ENCODE results near the gene GCK. TPM values are rescaled to one million over a fixed set of nuclear protein-coding genes. Genes with fewer than 3 reads are reported as not detected.
"Not testable (repeated sequence)": the region's sequence is repeated elsewhere in the genome, so short reads cannot be mapped to it uniquely, and the experiment has no call there.

GCK gene
- polyA plus RNA-seq, 1 of the 3 experiments (the other 2 are of a cell fraction) = 1.6 TPM

DNA sequence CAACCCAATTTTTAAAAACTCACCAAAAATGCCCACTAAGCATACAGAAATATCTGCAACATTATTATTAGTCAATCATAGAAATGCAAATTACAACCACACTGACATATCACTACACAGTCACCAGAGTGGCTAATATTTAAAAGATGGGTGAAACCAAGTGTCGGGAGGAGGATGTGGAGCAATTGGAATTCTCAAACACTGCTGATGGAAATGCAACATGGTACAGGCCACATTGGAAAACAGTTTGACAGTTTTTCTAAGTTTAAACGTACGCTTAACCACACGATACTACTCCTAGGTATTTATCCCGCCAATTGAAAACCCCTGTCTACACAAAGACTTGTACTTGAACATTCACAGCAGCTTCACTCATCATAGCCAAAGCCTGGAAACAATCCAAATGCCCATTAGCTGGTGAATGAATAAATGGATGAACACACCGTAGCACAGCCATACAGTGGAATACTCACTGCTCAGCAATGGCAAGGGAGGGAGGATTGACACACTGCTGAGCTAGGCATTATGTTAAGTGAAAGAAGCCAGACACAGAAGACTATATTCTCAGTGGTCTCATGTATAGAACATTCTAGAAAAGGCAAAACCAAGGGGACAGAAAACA is 16.3 kb downstream of the GCK start:
- ChIA-PET CTCF (interaction anchor here (0.9 to 2.3 kb wide), 5 partner anchors 10 to 24 kb away, joined by 3 to 9 read pairs (median 4); no protein-coding TSS in a partner anchor), POLR2A (no interaction called here)
- Histone ChIP-seq H3K79me2 (ENCODE audit: insufficient read depth) (no peaks in the 10 kb centered on the region), H3K4me3 (ENCODE audit: low read depth in 2 of 2, low read length in 1 of 2) (no peak overlapping the region), H3K27me3 (ENCODE audit: insufficient read depth) (no peaks in the 10 kb centered on the region; the same call in 1 of the 2 replicates), H4K20me1 (ENCODE audit: insufficient read depth) (no peaks in the 10 kb centered on the region), H3K9me2 (no peaks in the 10 kb centered on the region), H3K36me3 (replicated peaks in 1 of 2; ENCODE audit: control insufficient read depth in 1 of 2, insufficient read depth in 2 of 2, low read length in 1 of 2) (no peaks in the 10 kb centered on the region), H3K9me3 (no peaks in the 10 kb centered on the region), H3K4me1 (ENCODE audit: control insufficient read depth in 1 of 2, insufficient read depth in 2 of 2, low read depth in 1 of 2, low read length in 1 of 2) (peaks cover 2 to 8% of the 10 kb centered on the region in 2 experiments; a peak in 2 of 4 replicates), H2AFZ (ENCODE audit: low read depth) (no peak overlapping the region), H3F3A (replicated peaks; ENCODE audit: insufficient read depth) (no peaks in the 10 kb centered on the region), H3K9ac (no peak overlapping the region), H3K27ac (ENCODE audit: low read depth in 2 of 2, low read length in 1 of 2) (no peak overlapping the region), H3K4me2 (no peak overlapping the region)
- no peak for TF ChIP-seq JUND (IDR thresholded peaks at IDR 0.05)
- TF ChIP-seq RAD21 (IDR thresholded peaks at IDR 0.05; ENCODE audit: low read length) = no peak
- TF ChIP-seq CTCF (IDR thresholded peaks at IDR 0.05) = no peak
- TF ChIP-seq, protein P1, sequence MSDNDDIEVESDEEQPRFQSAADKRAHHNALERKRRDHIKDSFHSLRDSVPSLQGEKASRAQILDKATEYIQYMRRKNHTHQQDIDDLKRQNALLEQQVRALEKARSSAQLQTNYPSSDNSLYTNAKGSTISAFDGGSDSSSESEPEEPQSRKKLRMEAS (IDR thresholded peaks at IDR 0.05; ENCODE audit: low read depth) = no peak
- TF ChIP-seq FOSL2 (IDR thresholded peaks at IDR 0.05; ENCODE audit: borderline replicate concordance, low read depth) = no peak
- no peak for TF ChIP-seq FOXJ3 (CRISPR knock-in tag; IDR thresholded peaks at IDR 0.05)
- DNase-seq = no peak
- WGBS (ENCODE audit: low lambda C conversion rate) = 69% methylated on average over 6 of the region's 6 CpGs

DNA sequence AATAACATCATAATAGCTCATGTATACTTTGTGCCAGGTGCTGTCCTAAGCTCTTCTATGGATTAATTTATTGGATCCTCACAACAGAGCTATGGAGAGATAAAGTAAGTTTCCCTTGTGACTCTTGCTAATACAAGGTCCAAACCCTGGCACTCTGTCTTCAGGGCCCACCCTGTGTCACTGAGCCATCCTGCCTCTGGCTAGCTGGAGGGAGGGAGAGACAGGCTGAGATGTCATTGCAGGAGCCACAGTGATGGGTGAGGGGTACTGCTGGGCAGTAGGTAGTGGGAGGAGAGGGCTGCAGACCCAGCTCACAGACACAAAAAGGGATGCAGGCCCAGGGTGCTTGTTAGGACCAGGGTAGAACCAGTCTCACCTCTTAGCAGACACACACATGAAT is 16.9 kb downstream of the GCK start:
- Histone ChIP-seq H3K9me2 (no peaks in the 10 kb centered on the region), H3K79me2 (ENCODE audit: insufficient read depth) (no peaks in the 10 kb centered on the region), H3F3A (replicated peaks; ENCODE audit: insufficient read depth) (no peaks in the 10 kb centered on the region), H3K9me3 (no peaks in the 10 kb centered on the region), H3K36me3 (replicated peaks in 1 of 2; ENCODE audit: control insufficient read depth in 1 of 2, insufficient read depth in 2 of 2, low read length in 1 of 2) (no peaks in the 10 kb centered on the region), H3K27me3 (ENCODE audit: insufficient read depth) (peaks cover under 1% of the 10 kb centered on the region; the same call in 1 of the 2 replicates), H3K4me2 (no peak overlapping the region), H3K27ac (ENCODE audit: low read depth in 2 of 2, low read length in 1 of 2) (no peak overlapping the region), H4K20me1 (ENCODE audit: insufficient read depth) (no peaks in the 10 kb centered on the region), H3K4me3 (ENCODE audit: low read depth in 2 of 2, low read length in 1 of 2) (no peak overlapping the region), H3K4me1 (ENCODE audit: control insufficient read depth in 1 of 2, insufficient read depth in 2 of 2, low read depth in 1 of 2, low read length in 1 of 2) (peaks cover 0 to 2% of the 10 kb centered on the region in 2 experiments; a peak in 1 of 4 replicates), H2AFZ (ENCODE audit: low read depth) (no peak overlapping the region), H3K9ac (no peak overlapping the region)
- no peak for TF ChIP-seq CHD2 (IDR thresholded peaks at IDR 0.05; ENCODE audit: low read length, partially characterized antibody)
- TF ChIP-seq NRF1 (IDR thresholded peaks at IDR 0.05; ENCODE audit: low read depth, low read length) = no peak
- TF ChIP-seq IRF3 (IDR thresholded peaks at IDR 0.05; ENCODE audit: low read depth, low read length) = no peak
- TF ChIP-seq ZBTB33 (IDR thresholded peaks at IDR 0.05; ENCODE audit: borderline replicate concordance, low read depth) = no peak
- TF ChIP-seq FOSL2 (IDR thresholded peaks at IDR 0.05; ENCODE audit: borderline replicate concordance, low read depth) = no peak
- TF ChIP-seq EP300 (IDR thresholded peaks at IDR 0.05; ENCODE audit: borderline replicate concordance in 1 of 2, low read depth in 1 of 2, low read length in 1 of 2) = no peak
- TF ChIP-seq FOXM1 (IDR thresholded peaks at IDR 0.05; ENCODE audit: low read depth) = no peak
- no peak for TF ChIP-seq RFX5 (IDR thresholded peaks at IDR 0.05; ENCODE audit: low read length)
- no peak for TF ChIP-seq MEF2A (IDR thresholded peaks at IDR 0.05; ENCODE audit: borderline replicate concordance, low read depth)
- no peak for TF ChIP-seq NFIC (IDR thresholded peaks at IDR 0.05; ENCODE audit: borderline replicate concordance)
- no peak for DNase-seq
- ChIA-PET CTCF (interaction anchor here (0.9 to 2.3 kb wide), 4 partner anchors 10 to 24 kb away, joined by 3 to 7 read pairs (median 4); no protein-coding TSS in a partner anchor), POLR2A (no interaction called here)

DNA sequence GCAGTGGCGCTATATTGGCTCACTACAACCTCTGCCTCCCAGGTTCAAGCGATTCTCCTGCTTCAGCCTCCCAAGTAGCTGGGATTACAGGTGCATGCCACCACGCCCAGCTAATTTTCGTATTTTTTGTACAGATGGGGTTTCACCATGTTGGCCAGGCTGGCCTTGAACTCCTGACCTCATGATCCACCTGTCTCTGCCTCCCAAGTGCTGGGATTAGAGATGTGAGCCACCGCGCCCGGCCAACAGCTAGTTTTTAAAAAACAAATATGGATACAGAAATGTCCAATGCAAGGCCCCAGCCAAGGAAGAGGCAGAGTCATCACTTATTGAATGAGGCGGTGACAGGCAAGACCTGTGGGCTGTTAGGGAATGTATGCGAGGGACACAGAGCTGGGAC is 17.3 kb downstream of the GCK start:
- DNase-seq; H3K79me2 ChIP-seq (ENCODE audit: insufficient read depth); H3K4me3 ChIP-seq (ENCODE audit: low read depth in 2 of 2, low read length in 1 of 2); H3K4me2 ChIP-seq; H3K27ac ChIP-seq (ENCODE audit: low read depth in 2 of 2, low read length in 1 of 2); H2AFZ ChIP-seq (ENCODE audit: low read depth); H3F3A ChIP-seq (replicated peaks; ENCODE audit: insufficient read depth); H4K20me1 ChIP-seq (ENCODE audit: insufficient read depth); H3K9ac ChIP-seq; H3K4me1 ChIP-seq (ENCODE audit: control insufficient read depth in 1 of 2, insufficient read depth in 2 of 2, low read depth in 1 of 2, low read length in 1 of 2); H3K36me3 ChIP-seq (replicated peaks in 1 of 2; ENCODE audit: control insufficient read depth in 1 of 2, insufficient read depth in 2 of 2, low read length in 1 of 2); H3K9me2 ChIP-seq; POLR2A ChIA-PET; H3K27me3 ChIP-seq (ENCODE audit: insufficient read depth); H3K9me3 ChIP-seq: not testable (repeated sequence)
- CTCF ChIA-PET = interaction anchor here (0.9 to 2.3 kb wide), 5 partner anchors 9 to 99 kb away, joined by 3 to 7 read pairs (median 3); no protein-coding TSS in a partner anchor
- WGBS (ENCODE audit: low lambda C conversion rate) = 74% methylated on average over 9 of the region's 9 CpGs

Data from SK-N-SH (cell line).